GM12878 (cell line): Measurements from ENCODE around the gene SYNDIG1.

ENCODE experiments used
- BACH1 ChIP-seq: fragments of 450-650 bp; IDR thresholded peaks from 2 replicates; pipeline ENCODE4 v1.6.1; 2017; ENCODE audit warnings: mild to moderate bottlenecking, borderline replicate concordance
- CTCF ChIP-seq, 3 experiments: IDR thresholded peaks in 2 of 3; conservative IDR thresholded peaks in 1 of 3; 2 replicates each; pipeline ENCODE4 v1.5.1; 2011; ENCODE audit warnings: low read depth in 3 of 3, low read length in 3 of 3, mild to moderate bottlenecking in 3 of 3, control low read depth in 2 of 3, moderate library complexity in 2 of 3, inconsistent platforms in 1 of 3, mixed read lengths in 1 of 3; ENCODE audit not compliant: control insufficient read depth in 2 of 3, insufficient read depth in 1 of 3; ENCODE audit errors: extremely low read depth in 1 of 3
- EP300 ChIP-seq, 2 experiments: fragments of 150-350 bp in 1 of 2; IDR thresholded peaks; 2 replicates each; pipeline ENCODE4 v1.6.1; 2011 to 2012; ENCODE audit warnings: low read depth in 2 of 2, low read length in 2 of 2, borderline replicate concordance in 1 of 2, improper control_type of control experiment in 1 of 2, inconsistent platforms in 1 of 2; ENCODE audit not compliant: control insufficient read depth in 1 of 2
- HDAC2 ChIP-seq: fragments of 200-600 bp; sonication (generic); IDR thresholded peaks from 2 replicates; pipeline ENCODE4 v1.6.1; 2017
- TAF1 ChIP-seq: IDR thresholded peaks from 2 replicates; pipeline ENCODE4 v1.6.1; 2011; ENCODE audit warnings: mild to moderate bottlenecking, low read depth, low read length, borderline replicate concordance
- TBL1XR1 ChIP-seq: IDR thresholded peaks from 2 replicates; pipeline ENCODE4 v1.6.1; 2012; ENCODE audit warnings: low read depth, low read length, improper control_type of control experiment

- no peak for TF ChIP-seq TAF1
- TF ChIP-seq CTCF (IDR thresholded peaks at IDR 0.05 in 2 of 3, conservative IDR thresholded peaks at IDR 0.05 in 1 of 3; ENCODE audit: control insufficient read depth in 2 of 3, extremely low read depth in 1 of 3, insufficient read depth in 1 of 3, low read depth in 3 of 3, low read length in 3 of 3): no peak
- no peak for TF ChIP-seq BACH1
- TF ChIP-seq TBL1XR1: no peak
- no peak for TF ChIP-seq EP300 (IDR thresholded peaks at IDR 0.05; ENCODE audit: borderline replicate concordance in 1 of 2, control insufficient read depth in 1 of 2, low read depth in 2 of 2, low read length in 2 of 2)
- TF ChIP-seq HDAC2: no peak
Measured at GRCh38 chr20:24574797-24575196, 105.4 kb downstream of the SYNDIG1 start.
